ENCODE results near the gene RBBP8. TPM values are rescaled to one million over a fixed set of nuclear protein-coding genes. Genes with fewer than 3 reads are reported as not detected.

RBBP8 gene
- total RNA-seq, 1 experiment from 2014 or later = 33.3 TPM

GRCh38 chr18:23059541-23060465 is 126.7 kb downstream of the RBBP8 start:
- DNase-seq (ENCODE audit: low spot score) (no peak), ATAC-seq (no peak)
- Mint-ChIP-seq H3K27me3 (ENCODE audit: low read depth) (no peaks in the 10 kb centered on the region), H3K9me3 (peaks cover 10% of the 10 kb centered on the region), H3K27ac (no peak overlapping the region), H3K4me3 (no peak overlapping the region), H3K4me1 (no peaks in the 10 kb centered on the region), H3K36me3 (peaks cover 9% of the 10 kb centered on the region)
- TF ChIP-seq E2F5 (CRISPR knock-in tag; IDR thresholded peaks at IDR 0.05) = no peak
- TF ChIP-seq USF1 (CRISPR knock-in tag; IDR thresholded peaks at IDR 0.05) = no peak
- no peak for TF ChIP-seq EMX1 (CRISPR knock-in tag; IDR thresholded peaks at IDR 0.05)
- no peak for TF ChIP-seq RELA (CRISPR knock-in tag; IDR thresholded peaks at IDR 0.05; ENCODE audit: borderline replicate concordance)
- no peak for TF ChIP-seq SMAD4 (CRISPR knock-in tag; IDR thresholded peaks at IDR 0.05)
- no peak for TF ChIP-seq ZNF423 (CRISPR knock-in tag; IDR thresholded peaks at IDR 0.05)
- TF ChIP-seq ATF1 (CRISPR knock-in tag; IDR thresholded peaks at IDR 0.05) = no peak
- no peak for TF ChIP-seq GTF2I (CRISPR knock-in tag; conservative IDR thresholded peaks at IDR 0.05)
- TF ChIP-seq TEAD4 (CRISPR knock-in tag; IDR thresholded peaks at IDR 0.05) = no peak
- TF ChIP-seq CBFB (CRISPR knock-in tag; IDR thresholded peaks at IDR 0.05; ENCODE audit: low read depth) = no peak
- TF ChIP-seq USF2 (CRISPR knock-in tag; IDR thresholded peaks at IDR 0.05) = no peak
- TF ChIP-seq JAZF1 (CRISPR knock-in tag; IDR thresholded peaks at IDR 0.05) = no peak
- ChIA-PET CTCF (interaction anchor here (1.5 kb wide), 1 partner anchor 28 kb away, joined by 3 read pairs; no protein-coding TSS in a partner anchor), POLR2A (interaction anchor here (0.6 kb wide), 1 partner anchor 10 kb away, joined by 3 read pairs; no protein-coding TSS in a partner anchor)

GRCh38 chr18:23062011-23062410 is 128.9 kb downstream of the RBBP8 start:
- ChIA-PET CTCF (no interaction called here), POLR2A (no interaction called here)
- ATAC-seq (no peak), DNase-seq (ENCODE audit: low spot score) (no peak)
- peaks cover 9% of the 10 kb centered on the region for H3K36me3 Mint-ChIP-seq
- TF ChIP-seq MAX (CRISPR knock-in tag; IDR thresholded peaks at IDR 0.05) (no peak), ETV6 (CRISPR knock-in tag; IDR thresholded peaks at IDR 0.05) (no peak), CREB1 (CRISPR knock-in tag; IDR thresholded peaks at IDR 0.05) (no peak), ZNF138 (CRISPR knock-in tag; conservative IDR thresholded peaks at IDR 0.05) (no peak), NR1H2 (CRISPR knock-in tag; IDR thresholded peaks at IDR 0.05) (no peak), ZNF671 (CRISPR knock-in tag; IDR thresholded peaks at IDR 0.05) (no peak)
- H3K9me3 Mint-ChIP-seq = peaks cover 10% of the 10 kb centered on the region
- no peaks in the 10 kb centered on the region for H3K27me3 Mint-ChIP-seq (ENCODE audit: low read depth)
- no peak overlapping the region for H3K4me3 Mint-ChIP-seq
- no peaks in the 10 kb centered on the region for H3K4me1 Mint-ChIP-seq
- no peak overlapping the region for H3K27ac Mint-ChIP-seq

- DNase-seq (ENCODE audit: low spot score) (no peak), ATAC-seq (no peak)
- ChIA-PET CTCF (interaction anchor here (1.3 kb wide), 1 partner anchor 10 kb away, joined by 3 read pairs; no protein-coding TSS in a partner anchor), POLR2A (no interaction called here)
- no peaks in the 10 kb centered on the region for H3K27me3 Mint-ChIP-seq (ENCODE audit: low read depth)
- H3K4me3 Mint-ChIP-seq = no peak overlapping the region
- H3K9me3 Mint-ChIP-seq = peaks cover 10% of the 10 kb centered on the region
- H3K36me3 Mint-ChIP-seq = peaks cover 9% of the 10 kb centered on the region
- no peak overlapping the region for H3K27ac Mint-ChIP-seq
- no peak for TF ChIP-seq ARID4B (CRISPR knock-in tag; IDR thresholded peaks at IDR 0.05; ENCODE audit: borderline replicate concordance)
- TF ChIP-seq ERG (CRISPR knock-in tag; IDR thresholded peaks at IDR 0.05) = no peak
- TF ChIP-seq ZNF121 (CRISPR knock-in tag; IDR thresholded peaks at IDR 0.05) = no peak
- peaks cover under 1% of the 10 kb centered on the region; the same call in 1 of the 2 replicates for H3K4me1 Mint-ChIP-seq
These were observed 130.4 kb downstream of the RBBP8 start for GRCh38 chr18:23063502-23063901.
